GM18519 (cell line): Measurements from ENCODE around the gene CHD2.

ENCODE experiments used
- ATAC-seq: cut with Tn5 transposase; IDR thresholded peaks from one replicate; pipeline ENCODE4 v1.9.1; 2021; ENCODE audit warnings: mild to moderate bottlenecking, moderate library complexity; ENCODE audit not compliant: unreplicated experiment, low FRiP score

CHD2 gene

GRCh38 chr15:92884436-92885223 is 15.5 kb upstream of the CHD2 start:
- no peak for ATAC-seq

GRCh38 chr15:92885224-92886041 is 14.7 kb upstream of the CHD2 start:
- no peak for ATAC-seq

GRCh38 chr15:92886042-92886537 is 14.0 kb upstream of the CHD2 start:
- no peak for ATAC-seq

GRCh38 chr15:92886815-92887214 is 13.3 kb upstream of the CHD2 start:
- ATAC-seq: no peak

- ATAC-seq: no peak
Observed at GRCh38 chr15:92887869-92888268, 12.3 kb upstream of the CHD2 start.

GRCh38 chr15:92889390-92890107 is 10.6 kb upstream of the CHD2 start:
- no peak for ATAC-seq

GRCh38 chr15:92891533-92892200 is 8.5 kb upstream of the CHD2 start:
- no peak for ATAC-seq

GRCh38 chr15:92892201-92892555 is 7.9 kb upstream of the CHD2 start:
- ATAC-seq: no peak

- no peak for ATAC-seq
Observed at GRCh38 chr15:92893200-92893599, 6.9 kb upstream of the CHD2 start.

GRCh38 chr15:92896561-92896960 is 3.6 kb upstream of the CHD2 start:
- no peak for ATAC-seq

GRCh38 chr15:92897620-92898019 is 2.5 kb upstream of the CHD2 start:
- no peak for ATAC-seq

GRCh38 chr15:92898988-92899582 is 1.0 kb upstream of the CHD2 start:
- no peak for ATAC-seq

GRCh38 chr15:92899601-92899947 is 550 bp upstream of the CHD2 start:
- no peak for ATAC-seq

GRCh38 chr15:92900731-92901071 is 577 bp downstream of the CHD2 start:
- ATAC-seq: no peak

- ATAC-seq: no peak
Observed at GRCh38 chr15:92901072-92901761, 1.1 kb downstream of the CHD2 start.

GRCh38 chr15:92901995-92902394 is 1.9 kb downstream of the CHD2 start:
- ATAC-seq: no peak

GRCh38 chr15:92902737-92903593 is 2.8 kb downstream of the CHD2 start:
- ATAC-seq: no peak

- no peak for ATAC-seq
Observed at GRCh38 chr15:92903631-92903965, 3.5 kb downstream of the CHD2 start.
